HCT116 (cell line): ENCODE measurements around the gene TMEM9. TPM values are rescaled to one million over a fixed set of nuclear protein-coding genes. Genes with fewer than 3 reads are reported as not detected.

ENCODE experiments used
- ATAC-seq: fragments of 200-7000 bp; cut with Tn5 transposase; 2 replicates; pipeline ENCODE4 v1.9.1; 2020; ENCODE audit warnings: mild to moderate bottlenecking, moderate library complexity
- BruUV-seq: library from RNA; stranded (reverse); fragments of 400-500 nt; replicated peaks from 2 replicates; lab custom pipeline; 2021; lab: Mats Ljungman, UMichigan
- CTCF ChIA-PET: fragments of 300-600 bp; sonication (Branson Sonifier 250); formaldehyde crosslinking; loops from one replicate; lab custom pipeline; 2021; ENCODE audit warnings: antibody characterized with exemption; lab: Charles Lee
- POLR2A ChIA-PET: fragments of 300-600, 350-600 bp; sonication (Branson Sonifier 250); formaldehyde crosslinking; loops from one replicate; lab custom pipeline; 2021; ENCODE audit warnings: antibody characterized with exemption; lab: Charles Lee
- RAD21 ChIA-PET, 2 experiments: fragments of 300-600 bp; sonication (Branson Sonifier 250); formaldehyde crosslinking; loops; one replicate each; lab custom pipeline; 2023; ENCODE audit warnings: low total read pairs in 2 of 2; ENCODE audit not compliant: uncharacterized antibody in 2 of 2, unreplicated experiment in 2 of 2, low non-redundant PET in 1 of 2; lab: Charles Lee
- DNase-seq: peaks from one replicate; pipeline ENCODE4 v3.0.0-alpha.2; 2010; ENCODE audit warnings: low read depth, low spot score
- H2AFZ ChIP-seq: fragments of 200-600 bp; shearing (Covaris generic), sonication (generic); 2 replicates; pipeline ENCODE4 v1.6.1; 2017; ENCODE audit warnings: low read depth, mixed run types, mixed read lengths, antibody characterized with exemption, low read length; ENCODE audit not compliant: poor library complexity, severe bottlenecking
- H3K27ac ChIP-seq: 2 replicates; pipeline ENCODE4 v1.5.1; 2012; ENCODE audit warnings: low read depth, low read length
- H3K27me3 ChIP-seq: fragments of 200-600 bp; sonication (generic); 2 replicates; pipeline ENCODE4 v1.6.1; 2016; ENCODE audit warnings: mixed run types, low read length, mixed read lengths; ENCODE audit not compliant: insufficient read depth
- H3K36me3 ChIP-seq, 2 experiments: fragments of 200-500 bp in 1 of 2; fragments of 200-600 bp in 1 of 2; sonication (Bioruptor generic) in 1 of 2; sonication (generic) in 1 of 2; 2 replicates each; pipeline versions ENCODE4 v1.5.1 to v1.6.1; 2014 to 2016; ENCODE audit warnings: low read length in 2 of 2, inconsistent platforms in 1 of 2, mixed read lengths in 1 of 2, mixed run types in 1 of 2; ENCODE audit not compliant: insufficient read depth in 2 of 2, control insufficient read depth in 1 of 2
- H3K4me1 ChIP-seq, 2 experiments: fragments of 200-600 bp in 1 of 2; sonication (generic) in 1 of 2; 2 replicates each; pipeline versions ENCODE4 v1.5.1 to v1.6.1; 2012 to 2017; ENCODE audit warnings: low read length in 2 of 2, inconsistent platforms in 1 of 2, mild to moderate bottlenecking in 1 of 2, mixed read lengths in 1 of 2, mixed run types in 1 of 2, moderate library complexity in 1 of 2; ENCODE audit not compliant: insufficient read depth in 2 of 2, control insufficient read depth in 1 of 2
- H3K4me2 ChIP-seq: fragments of 200-600 bp; sonication (generic); 2 replicates; pipeline ENCODE4 v1.6.1; 2017; ENCODE audit warnings: mixed run types, low read length, mixed read lengths
- H3K4me3 ChIP-seq, 2 experiments: fragments of 200-600 bp in 1 of 2; sonication (generic) in 1 of 2; replicated peaks in 1 of 2; 2 replicates each; pipeline ENCODE4 v1.5.1; 2011 to 2016; ENCODE audit warnings: low read length in 2 of 2, control low read depth in 1 of 2, low read depth in 1 of 2, mild to moderate bottlenecking in 1 of 2, mixed read lengths in 1 of 2, mixed run types in 1 of 2
- H3K79me2 ChIP-seq: fragments of 200-600 bp; sonication (generic); 2 replicates; pipeline ENCODE4 v1.6.1; 2017; ENCODE audit warnings: mild to moderate bottlenecking, mixed run types, low read length, moderate library complexity, mixed read lengths; ENCODE audit not compliant: insufficient read depth
- H3K9ac ChIP-seq: fragments of 200-600 bp; sonication (generic); 2 replicates; pipeline ENCODE4 v1.6.1; 2016; ENCODE audit warnings: low read length, mixed read lengths
- H3K9me2 ChIP-seq: fragments of 200-600 bp; sonication (generic), shearing (Covaris generic); 2 replicates; pipeline ENCODE4 v1.6.1; 2017; ENCODE audit warnings: mixed run types, mild to moderate bottlenecking, moderate library complexity; ENCODE audit not compliant: insufficient read depth
- H3K9me3 ChIP-seq, 2 experiments: fragments of 200-500 bp in 1 of 2; fragments of 200-600 bp in 1 of 2; sonication (Bioruptor generic) in 1 of 2; sonication (generic) in 1 of 2; 2 replicates each; pipeline ENCODE4 v1.6.1; 2014 to 2017; ENCODE audit warnings: low read length in 2 of 2, mixed read lengths in 2 of 2, inconsistent platforms in 1 of 2, low read depth in 1 of 2, mild to moderate bottlenecking in 1 of 2, mixed run types in 1 of 2, moderate library complexity in 1 of 2; ENCODE audit not compliant: control insufficient read depth in 1 of 2, insufficient read depth in 1 of 2
- H4K20me1 ChIP-seq: fragments of 200-600 bp; sonication (generic), shearing (Covaris generic); 2 replicates; pipeline ENCODE4 v1.6.1; 2017; ENCODE audit warnings: mixed run types, mild to moderate bottlenecking, moderate library complexity; ENCODE audit not compliant: insufficient read depth
- CBX3 ChIP-seq: IDR thresholded peaks from 2 replicates; pipeline ENCODE4 v1.6.1; 2012; ENCODE audit warnings: low read depth
- ELF1 ChIP-seq: IDR thresholded peaks from 2 replicates; pipeline ENCODE4 v1.6.1; 2012; ENCODE audit warnings: low read depth, borderline replicate concordance
- POLR2A ChIP-seq: IDR thresholded peaks from 2 replicates; pipeline ENCODE4 v1.7.0; 2011; ENCODE audit warnings: borderline replicate concordance; ENCODE audit not compliant: insufficient read depth, insufficient read length; ENCODE audit errors: extremely low read depth
- SIN3A ChIP-seq: IDR thresholded peaks from 2 replicates; pipeline ENCODE4 v1.6.1; 2012; ENCODE audit warnings: low read depth
- SP1 ChIP-seq: IDR thresholded peaks from 2 replicates; pipeline ENCODE4 v1.6.1; 2012; ENCODE audit warnings: low read depth
- intact Hi-C: fragments of 100-400 bp; cut with micrococcal nuclease; formaldehyde crosslinking; loops from 2 replicates; pipeline ENCODE4 v1.10.0; 2022
- total RNA-seq: library from RNA; stranded (reverse); gene quantifications from one replicate; pipeline ENCODE4 v1.2.1, GENCODE V29; 2021; ENCODE audit not compliant: unreplicated experiment
- TF ChIP-seq, protein P1 (sequence below), 3 experiments: fragments of 200-600 bp in 1 of 3; sonication (generic) in 1 of 3; IDR thresholded peaks in 2 of 3; conservative IDR thresholded peaks in 1 of 3; 2 replicates each; pipeline ENCODE4 v1.5.1; 2012 to 2017; ENCODE audit warnings: low read depth in 2 of 3, low read length in 2 of 3, antibody characterized with exemption in 1 of 3, borderline replicate concordance in 1 of 3, control low read depth in 1 of 3, mild to moderate bottlenecking in 1 of 3, mixed read lengths in 1 of 3, mixed run types in 1 of 3, moderate library complexity in 1 of 3; ENCODE audit not compliant: insufficient read depth in 1 of 3
- TF ChIP-seq, protein P2 (sequence below): IDR thresholded peaks from 2 replicates; pipeline ENCODE4 v1.6.1; 2011; ENCODE audit warnings: mild to moderate bottlenecking, low read length, moderate library complexity; ENCODE audit not compliant: insufficient replicate concordance; ENCODE audit errors: extremely low read depth
- TF ChIP-seq, protein P3 (sequence below): IDR thresholded peaks from 2 replicates; pipeline ENCODE4 v1.6.1; 2012

The TMEM9 gene
- total RNA-seq, 1 experiment from 2014 or later: 66.3 TPM

- ChIA-PET RAD21 (no interaction called here), CTCF (no interaction called here), POLR2A (no interaction called here)
- BruUV-seq: no TSS peak
- Histone ChIP-seq H3K79me2 (no peaks in the 10 kb centered on the region), H4K20me1 (no peaks in the 10 kb centered on the region), H3K27ac (no peak overlapping the region), H3K4me2 (no peak overlapping the region), H3K9me2 (no peaks in the 10 kb centered on the region), H3K4me1 (no peaks in the 10 kb centered on the region; a peak in 1 of 4 replicates), H3K27me3 (no peaks in the 10 kb centered on the region), H3K36me3 (no peaks in the 10 kb centered on the region), H3K9me3 (no peaks in the 10 kb centered on the region), H2AFZ (no peak overlapping the region), H3K4me3 (no peak overlapping the region), H3K9ac (no peak overlapping the region)
- no peak for ATAC-seq
- TF ChIP-seq, protein P1, sequence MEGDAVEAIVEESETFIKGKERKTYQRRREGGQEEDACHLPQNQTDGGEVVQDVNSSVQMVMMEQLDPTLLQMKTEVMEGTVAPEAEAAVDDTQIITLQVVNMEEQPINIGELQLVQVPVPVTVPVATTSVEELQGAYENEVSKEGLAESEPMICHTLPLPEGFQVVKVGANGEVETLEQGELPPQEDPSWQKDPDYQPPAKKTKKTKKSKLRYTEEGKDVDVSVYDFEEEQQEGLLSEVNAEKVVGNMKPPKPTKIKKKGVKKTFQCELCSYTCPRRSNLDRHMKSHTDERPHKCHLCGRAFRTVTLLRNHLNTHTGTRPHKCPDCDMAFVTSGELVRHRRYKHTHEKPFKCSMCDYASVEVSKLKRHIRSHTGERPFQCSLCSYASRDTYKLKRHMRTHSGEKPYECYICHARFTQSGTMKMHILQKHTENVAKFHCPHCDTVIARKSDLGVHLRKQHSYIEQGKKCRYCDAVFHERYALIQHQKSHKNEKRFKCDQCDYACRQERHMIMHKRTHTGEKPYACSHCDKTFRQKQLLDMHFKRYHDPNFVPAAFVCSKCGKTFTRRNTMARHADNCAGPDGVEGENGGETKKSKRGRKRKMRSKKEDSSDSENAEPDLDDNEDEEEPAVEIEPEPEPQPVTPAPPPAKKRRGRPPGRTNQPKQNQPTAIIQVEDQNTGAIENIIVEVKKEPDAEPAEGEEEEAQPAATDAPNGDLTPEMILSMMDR (IDR thresholded peaks at IDR 0.05 in 2 of 3, conservative IDR thresholded peaks at IDR 0.05 in 1 of 3; ENCODE audit: borderline replicate concordance in 1 of 3, insufficient read depth in 1 of 3, low read depth in 2 of 3, low read length in 2 of 3): no peak
- TF ChIP-seq CBX3: no peak
- no peak for TF ChIP-seq POLR2A
- no peak for TF ChIP-seq SP1
- no peak for TF ChIP-seq SIN3A
- TF ChIP-seq, protein P2, sequence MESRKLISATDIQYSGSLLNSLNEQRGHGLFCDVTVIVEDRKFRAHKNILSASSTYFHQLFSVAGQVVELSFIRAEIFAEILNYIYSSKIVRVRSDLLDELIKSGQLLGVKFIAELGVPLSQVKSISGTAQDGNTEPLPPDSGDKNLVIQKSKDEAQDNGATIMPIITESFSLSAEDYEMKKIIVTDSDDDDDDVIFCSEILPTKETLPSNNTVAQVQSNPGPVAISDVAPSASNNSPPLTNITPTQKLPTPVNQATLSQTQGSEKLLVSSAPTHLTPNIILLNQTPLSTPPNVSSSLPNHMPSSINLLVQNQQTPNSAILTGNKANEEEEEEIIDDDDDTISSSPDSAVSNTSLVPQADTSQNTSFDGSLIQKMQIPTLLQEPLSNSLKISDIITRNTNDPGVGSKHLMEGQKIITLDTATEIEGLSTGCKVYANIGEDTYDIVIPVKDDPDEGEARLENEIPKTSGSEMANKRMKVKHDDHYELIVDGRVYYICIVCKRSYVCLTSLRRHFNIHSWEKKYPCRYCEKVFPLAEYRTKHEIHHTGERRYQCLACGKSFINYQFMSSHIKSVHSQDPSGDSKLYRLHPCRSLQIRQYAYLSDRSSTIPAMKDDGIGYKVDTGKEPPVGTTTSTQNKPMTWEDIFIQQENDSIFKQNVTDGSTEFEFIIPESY: no peak
- TF ChIP-seq, protein P3, sequence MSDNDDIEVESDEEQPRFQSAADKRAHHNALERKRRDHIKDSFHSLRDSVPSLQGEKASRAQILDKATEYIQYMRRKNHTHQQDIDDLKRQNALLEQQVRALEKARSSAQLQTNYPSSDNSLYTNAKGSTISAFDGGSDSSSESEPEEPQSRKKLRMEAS: no peak
- no peak for TF ChIP-seq ELF1
- DNase-seq: no peak
- intact Hi-C loops: no loop called here
These were observed 63.0 kb downstream of the TMEM9 start for GRCh38 chr1:201091256-201091655.
